HG02610 (cell line): ENCODE data around the gene ZNF106.
A peak's percentile ranks its signal among the peaks of the same experiment; 100 is the strongest.

Experiments
- ATAC-seq: cut with Tn5 transposase; IDR thresholded peaks from one replicate; pipeline ENCODE4 v1.9.1; 2021; ENCODE audit warnings: mild to moderate bottlenecking, moderate library complexity; ENCODE audit not compliant: unreplicated experiment

The ZNF106 gene

GRCh38 chr15:42490671-42491538 is at the start of gene ZNF106:
Gene ZNF106, minus strand, starts transcription at chr15:42491141. Its CDS starts 18,852 bp downstream, at chr15:42472289.
- peak; percentile 43 for ATAC-seq

GRCh38 chr15:42533246-42533645 is 42.3 kb upstream of the ZNF106 start:
- ATAC-seq, result no peak

GRCh38 chr15:42528970-42529369 is 38.0 kb upstream of the ZNF106 start:
- ATAC-seq, result no peak

GRCh38 chr15:42523331-42523730 is 32.4 kb upstream of the ZNF106 start:
- no peak for ATAC-seq

GRCh38 chr15:42511007-42511391 is 20.1 kb upstream of the ZNF106 start:
- ATAC-seq, result no peak

- ATAC-seq, result no peak
Observed at GRCh38 chr15:42510258-42511006, 19.5 kb upstream of the ZNF106 start.

GRCh38 chr15:42508263-42508690 is 17.3 kb upstream of the ZNF106 start:
- no peak for ATAC-seq

GRCh38 chr15:42507514-42507913 is 16.6 kb upstream of the ZNF106 start:
- ATAC-seq, result no peak

- no peak for ATAC-seq
Observed at GRCh38 chr15:42504631-42505030, 13.7 kb upstream of the ZNF106 start.

GRCh38 chr15:42503825-42504224 is 12.9 kb upstream of the ZNF106 start:
- no peak for ATAC-seq

GRCh38 chr15:42502477-42502876 is 11.5 kb upstream of the ZNF106 start:
- no peak for ATAC-seq

- no peak for ATAC-seq
Observed at GRCh38 chr15:42499858-42500609, 9.1 kb upstream of the ZNF106 start.

GRCh38 chr15:42498212-42499068 is 7.5 kb upstream of the ZNF106 start:
- no peak for ATAC-seq

GRCh38 chr15:42495361-42496212 is 4.6 kb upstream of the ZNF106 start, which contains the start of gene SNAP23:
Gene SNAP23, plus strand, starts transcription at chr15:42495634. Its CDS starts 16,213 bp downstream, at chr15:42511847.
- peak; percentile 89 for ATAC-seq

GRCh38 chr15:42494998-42495360 is 4.0 kb upstream of the ZNF106 start:
- ATAC-seq, result no peak

- no peak for ATAC-seq
Observed at GRCh38 chr15:42493679-42494078, 2.7 kb upstream of the ZNF106 start.

GRCh38 chr15:42491539-42492225 is 741 bp upstream of the ZNF106 start:
- no peak for ATAC-seq

GRCh38 chr15:42490291-42490670 is 660 bp downstream of the ZNF106 start:
- peak; percentile 6 for ATAC-seq

- no peak for ATAC-seq
Observed at GRCh38 chr15:42483677-42484076, 7.3 kb downstream of the ZNF106 start.
